Mucosa of gallbladder (tissue), 1 donor: Measurements from ENCODE around the gene COL9A3. TPM values are rescaled to one million over a fixed set of nuclear protein-coding genes. Genes with fewer than 3 reads are reported as not detected.

ENCODE experiments used
- DNase-seq: peaks from one replicate; pipeline ENCODE4 v3.0.0-alpha.2; 2020; ENCODE audit warnings: low spot score
- total RNA-seq: library from RNA; stranded (reverse); gene quantifications from one replicate; pipeline ENCODE4 v1.2.1, GENCODE V29; 2021
- donor health status: DM: no; HTN: no; CAD: no.

COL9A3 gene
- total RNA-seq, 1 donor from 2014 or later, result 3.6 TPM

- DNase-seq, result no peak
Measured at GRCh38 chr20:62823688-62824475, 7.0 kb downstream of the COL9A3 start.

- peak; percentile 46 for DNase-seq
Measured at GRCh38 chr20:62824476-62825332, 7.9 kb downstream of the COL9A3 start.

- no peak for DNase-seq
Measured at GRCh38 chr20:62825333-62825985, 8.6 kb downstream of the COL9A3 start.

- no peak for DNase-seq
Measured at GRCh38 chr20:62825986-62826645, 9.3 kb downstream of the COL9A3 start.

GRCh38 chr20:62826646-62827310, 9.9 kb downstream of the COL9A3 start:
- DNase-seq, result no peak

GRCh38 chr20:62827311-62828038, 10.6 kb downstream of the COL9A3 start:
- DNase-seq, result no peak

GRCh38 chr20:62828051-62828450, 11.2 kb downstream of the COL9A3 start:
- DNase-seq, result no peak

GRCh38 chr20:62828511-62829230, 11.8 kb downstream of the COL9A3 start:
- DNase-seq, result no peak

- no peak for DNase-seq
Measured at GRCh38 chr20:62829231-62830230, 12.7 kb downstream of the COL9A3 start.

- no peak for DNase-seq
Measured at GRCh38 chr20:62830251-62830650, 13.4 kb downstream of the COL9A3 start.

GRCh38 chr20:62830821-62831220, 14.0 kb downstream of the COL9A3 start:
- DNase-seq, result no peak

- no peak for DNase-seq
Measured at GRCh38 chr20:62831361-62831788, 14.5 kb downstream of the COL9A3 start.

- DNase-seq, result no peak
Measured at GRCh38 chr20:62831854-62832211, 15.0 kb downstream of the COL9A3 start.

GRCh38 chr20:62832212-62832922, 15.5 kb downstream of the COL9A3 start:
- peak; percentile 32 for DNase-seq

GRCh38 chr20:62832951-62833391, 16.1 kb downstream of the COL9A3 start:
- DNase-seq, result no peak

- DNase-seq, result no peak
Measured at GRCh38 chr20:62834967-62835730, 18.3 kb downstream of the COL9A3 start.
